Measurements from ENCODE around the gene MYRIP.

MYRIP gene

DNA sequence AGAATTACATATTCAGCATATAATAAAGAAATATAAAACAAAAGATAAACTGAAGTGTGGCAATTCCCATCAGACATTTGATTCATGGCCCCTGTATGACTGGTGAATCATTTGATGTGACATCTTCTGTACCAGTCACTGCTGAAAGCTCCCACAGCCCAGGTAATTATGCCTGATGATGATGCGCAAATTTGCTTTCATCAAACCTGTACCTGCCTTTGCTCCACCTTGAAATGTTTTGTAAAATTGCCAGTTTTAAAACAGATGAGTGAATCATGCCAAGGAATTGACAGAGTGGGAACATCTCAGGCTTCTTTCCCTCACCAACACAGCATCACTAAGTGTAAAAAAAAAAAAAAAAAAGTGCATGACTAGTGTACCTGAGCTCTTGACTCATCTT is 433.6 kb downstream of the MYRIP start:
- DNase-seq = no peak

DNA sequence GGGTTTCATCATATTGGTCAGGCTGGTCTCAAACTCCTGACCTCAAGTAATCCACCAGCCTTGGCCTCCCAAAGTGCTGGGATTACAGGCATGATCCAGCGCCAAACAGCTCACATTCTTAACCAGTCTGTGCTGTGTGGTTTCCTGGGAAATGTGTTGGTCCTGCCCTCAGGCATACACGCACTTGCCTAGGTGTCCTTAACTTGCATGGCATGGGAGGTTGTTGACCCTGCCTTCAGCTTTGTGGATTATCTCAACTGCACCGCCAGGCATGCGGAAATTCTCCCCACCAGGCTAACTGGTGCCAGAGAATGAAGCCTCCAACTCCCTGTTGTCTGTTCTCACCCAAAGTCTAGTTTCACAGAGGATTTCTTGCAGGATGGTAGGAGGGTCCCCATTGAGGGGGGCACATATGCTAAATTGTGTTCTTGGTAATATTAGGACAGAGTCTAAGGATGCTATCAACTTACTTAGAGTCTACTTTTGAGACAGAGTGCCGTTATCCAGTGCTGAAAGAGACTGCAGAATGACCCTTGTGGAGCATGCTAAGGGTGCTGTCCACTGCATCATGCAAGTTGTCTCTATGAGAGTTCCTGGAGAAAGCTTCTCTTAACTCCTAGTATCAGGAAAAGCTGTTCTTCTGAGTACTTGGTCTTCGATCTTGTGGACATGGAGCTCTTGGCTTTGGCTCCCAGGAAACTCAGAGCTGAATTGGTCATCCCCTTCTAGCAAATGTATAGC is 438.5 kb downstream of the MYRIP start:
- no peak for DNase-seq

DNA sequence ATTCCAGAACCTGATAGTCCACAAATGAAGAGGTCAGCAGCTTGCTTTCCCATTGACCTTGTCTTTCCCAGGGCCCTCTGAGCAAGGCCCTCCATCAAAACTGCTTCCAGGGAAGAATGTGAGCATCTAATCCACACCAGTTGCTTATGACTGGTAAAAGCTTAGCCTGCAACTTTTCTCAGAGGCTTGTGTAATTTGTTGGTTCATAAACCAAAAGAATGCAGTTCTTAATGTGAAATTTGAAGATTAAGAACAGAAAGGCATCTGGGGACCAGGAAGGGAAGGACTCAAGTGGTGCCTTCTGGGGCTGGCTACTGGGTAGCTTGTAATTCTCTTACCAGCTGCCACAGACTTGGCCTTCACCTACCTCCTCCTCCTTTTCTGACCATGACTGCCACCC is 439.2 kb downstream of the MYRIP start:
- DNase-seq = no peak

DNA sequence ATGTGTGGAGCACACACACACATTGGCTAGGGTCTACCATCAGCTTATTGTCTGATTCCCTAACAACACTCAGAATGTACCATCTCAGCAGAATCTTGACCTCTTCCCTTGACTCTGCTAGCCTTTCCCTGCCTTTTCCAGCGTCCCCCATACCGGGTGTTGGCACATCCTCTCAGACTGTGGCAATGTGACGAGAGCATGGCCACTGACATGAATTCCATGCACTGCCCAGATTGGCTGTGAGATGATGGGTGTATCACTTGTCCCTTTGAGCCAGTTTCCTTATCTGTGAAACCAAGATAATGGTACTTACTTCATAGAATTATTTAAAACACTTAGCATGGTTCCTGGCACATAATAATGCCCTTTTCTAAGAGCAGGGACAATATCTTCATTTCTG is 439.8 kb downstream of the MYRIP start:
- no peak for DNase-seq

DNA sequence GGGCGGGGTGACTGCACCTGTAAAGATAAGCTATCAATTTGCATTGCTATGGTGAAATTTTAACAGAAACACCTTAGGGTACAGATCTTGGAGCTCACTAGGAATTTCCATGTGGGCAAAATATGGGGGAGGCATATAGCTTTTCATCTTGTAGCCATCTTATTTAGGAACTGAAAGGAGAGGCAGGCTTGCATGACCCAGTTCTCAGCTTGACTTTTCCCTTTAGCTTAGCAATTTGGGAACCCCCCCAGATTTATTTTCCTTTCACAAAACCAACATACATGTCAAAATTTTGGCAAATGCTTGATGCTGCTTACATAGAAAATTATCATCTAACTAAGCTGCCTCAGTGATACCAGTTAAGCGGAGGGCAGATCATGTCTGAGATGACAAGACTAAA is 445.1 kb downstream of the MYRIP start:
- DNase-seq = no peak

DNA sequence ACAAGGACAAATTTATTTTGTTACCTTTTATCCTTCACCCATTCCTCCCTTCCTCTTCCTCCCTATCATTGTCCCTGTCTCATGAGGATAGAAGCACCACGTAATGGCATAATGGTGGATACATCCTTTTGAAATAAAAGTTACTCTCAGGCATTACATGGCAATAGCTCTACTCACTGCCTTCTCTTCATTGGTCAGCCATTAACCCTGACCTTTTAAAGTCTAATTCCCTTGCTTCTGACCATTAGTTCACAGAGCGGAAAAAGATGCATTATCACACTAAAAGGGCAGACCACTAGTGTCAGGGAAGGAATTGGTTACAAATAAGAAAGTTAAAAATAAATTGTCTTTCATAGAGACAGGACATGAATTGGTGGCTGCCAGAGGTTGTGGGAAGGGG is 445.5 kb downstream of the MYRIP start:
- peak; percentile 65 for DNase-seq

DNA sequence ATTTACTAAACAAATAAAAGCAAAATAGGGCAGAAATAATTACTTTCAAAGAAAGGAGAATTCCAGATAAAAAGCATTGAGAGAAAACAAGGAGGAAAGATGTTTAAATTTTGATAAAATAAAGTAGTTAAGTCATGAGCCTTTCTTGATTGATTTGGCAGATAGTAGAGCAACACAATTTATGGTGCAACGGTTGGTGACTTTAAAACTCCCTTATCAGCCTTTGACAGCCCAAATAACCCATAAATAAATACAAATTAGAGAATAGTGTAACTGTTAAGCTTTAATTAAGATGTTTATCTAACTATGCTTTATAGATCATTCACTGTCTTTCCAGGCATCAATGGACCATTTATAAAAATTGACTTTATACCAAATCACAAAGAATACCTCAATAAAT is 446.1 kb downstream of the MYRIP start:
- DNase-seq = peak; percentile 42

DNA sequence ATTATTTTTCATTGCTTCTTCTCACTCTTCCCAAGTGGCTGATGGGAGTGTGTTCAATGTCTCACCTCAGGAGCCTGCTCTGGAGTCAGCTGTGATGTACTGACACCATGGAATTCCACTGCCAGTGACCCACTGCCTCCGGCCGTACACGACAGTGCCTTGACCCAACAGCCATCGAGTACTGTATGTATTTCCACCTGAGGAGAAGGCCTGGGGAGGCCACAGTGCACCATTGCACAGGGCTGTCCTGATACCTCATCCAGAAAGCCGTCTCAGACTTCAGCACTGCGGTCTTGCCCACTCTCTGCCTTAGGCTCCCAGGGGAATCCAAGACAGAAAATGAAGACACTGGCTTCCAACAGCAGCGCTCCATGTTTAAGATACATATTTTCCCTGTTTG is 448.7 kb downstream of the MYRIP start:
- DNase-seq = no peak

DNA sequence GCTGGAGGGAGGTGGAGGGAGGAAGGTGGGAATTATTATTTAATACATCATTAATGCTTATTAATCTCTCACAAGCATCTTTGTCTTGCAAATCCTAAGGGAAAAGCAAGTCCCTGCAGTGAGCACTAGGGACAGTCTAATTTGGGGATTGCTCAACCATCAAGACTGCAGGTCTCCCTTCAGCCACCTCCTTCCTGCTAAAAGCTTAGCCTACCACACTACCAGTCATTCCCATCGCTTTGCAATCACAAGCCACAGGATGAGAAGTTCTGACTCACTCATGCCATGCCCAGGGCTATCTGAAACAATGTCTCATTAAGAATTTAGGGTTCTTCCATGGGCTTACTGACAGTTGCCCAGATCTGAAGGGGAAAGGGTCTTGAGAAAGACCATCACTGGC is 449.1 kb downstream of the MYRIP start:
- peak; percentile 23 for DNase-seq

DNA sequence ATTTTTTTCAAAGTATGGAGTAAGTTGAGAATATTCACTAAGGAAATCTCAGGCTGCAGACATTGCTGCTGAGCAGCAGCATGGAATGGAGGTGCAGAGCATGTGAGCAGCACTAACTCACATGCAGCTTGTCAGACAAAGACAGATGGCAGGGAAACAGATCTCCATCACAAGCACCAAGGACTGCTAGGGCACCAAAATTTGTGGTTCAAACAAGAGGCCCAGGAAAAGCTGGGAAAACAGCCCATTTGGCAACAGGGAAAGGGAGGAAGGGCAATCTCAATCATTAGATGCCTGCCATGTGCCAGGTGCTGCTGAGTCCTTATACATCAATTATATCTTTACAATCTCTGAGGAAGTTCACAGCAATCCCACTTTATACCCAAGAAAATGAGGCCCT is 452.9 kb downstream of the MYRIP start:
- no peak for DNase-seq

DNA sequence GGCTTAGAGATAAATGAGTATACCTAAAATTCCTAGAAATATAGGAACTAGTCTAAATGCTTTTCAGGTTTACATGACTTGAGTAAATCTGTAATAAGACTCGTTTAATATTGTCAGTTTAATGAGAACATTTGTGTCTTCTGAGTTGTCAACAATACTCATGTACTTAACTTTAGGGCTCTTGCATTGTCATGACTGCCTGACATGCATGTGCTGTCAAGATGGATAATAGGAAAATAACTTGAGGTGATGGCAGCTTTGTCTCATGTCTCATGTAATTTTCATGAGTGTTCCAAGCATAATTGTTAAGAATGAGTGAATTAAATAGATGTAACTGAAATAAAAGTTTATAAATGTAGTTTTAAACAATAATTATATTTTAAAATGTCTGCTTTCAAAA is 455.0 kb downstream of the MYRIP start:
- no peak for DNase-seq

DNA sequence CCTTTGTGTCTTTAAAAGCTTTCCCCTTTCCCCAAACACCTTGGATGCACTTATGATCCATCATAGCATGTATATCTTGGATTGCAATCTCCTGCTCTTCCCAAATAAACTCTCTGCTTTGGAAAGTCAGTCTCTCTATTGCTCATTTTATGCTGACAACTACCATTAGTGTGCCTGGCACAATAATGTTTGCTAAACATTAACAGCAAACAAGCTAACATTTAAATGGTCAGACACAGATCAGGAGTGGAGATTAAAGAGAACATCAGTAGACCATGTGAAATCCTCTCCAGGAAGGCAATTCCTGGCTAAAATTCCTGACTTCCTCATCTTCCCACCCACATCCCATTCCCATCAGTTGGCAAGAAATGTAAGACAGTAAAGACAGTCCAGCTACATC is 455.8 kb downstream of the MYRIP start:
- peak; percentile 78 for DNase-seq

DNA sequence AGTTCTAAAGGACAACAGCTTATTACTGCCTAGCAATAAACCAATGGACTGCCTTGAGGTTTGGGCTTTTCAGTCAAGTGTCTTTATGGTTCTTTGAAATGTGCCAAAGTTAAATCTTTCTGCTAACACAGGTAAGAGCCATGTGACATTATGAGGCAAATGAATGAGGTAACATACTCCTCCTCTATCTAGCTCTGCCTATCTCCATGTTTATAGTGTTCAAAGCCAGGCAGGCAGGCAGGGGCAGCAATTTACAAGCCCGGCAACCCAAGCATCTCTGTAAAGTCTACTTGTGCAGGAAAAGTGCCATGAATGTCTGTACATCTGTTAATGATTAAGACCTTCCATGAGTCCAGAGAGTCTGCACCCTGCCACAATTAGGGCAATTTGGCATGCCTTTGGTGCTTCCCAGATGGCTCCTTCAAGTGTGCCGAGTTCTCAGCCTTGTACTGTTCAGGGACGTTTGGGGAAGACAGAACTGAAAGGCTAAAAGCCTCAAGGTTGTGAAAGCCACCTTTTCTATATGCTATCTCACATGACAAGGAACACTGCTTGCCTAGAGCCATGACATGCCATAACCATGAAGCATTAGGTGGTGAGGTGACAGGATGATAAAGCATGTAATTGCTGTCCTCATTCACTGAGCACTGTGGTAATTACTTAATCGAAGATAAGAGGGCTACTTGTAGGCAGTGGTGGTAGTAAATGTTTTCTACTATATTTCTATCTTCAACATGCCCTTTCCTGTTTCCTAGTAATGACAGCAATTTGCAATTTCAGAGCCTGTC is 458.7 kb downstream of the MYRIP start:
- DNase-seq = no peak

DNA sequence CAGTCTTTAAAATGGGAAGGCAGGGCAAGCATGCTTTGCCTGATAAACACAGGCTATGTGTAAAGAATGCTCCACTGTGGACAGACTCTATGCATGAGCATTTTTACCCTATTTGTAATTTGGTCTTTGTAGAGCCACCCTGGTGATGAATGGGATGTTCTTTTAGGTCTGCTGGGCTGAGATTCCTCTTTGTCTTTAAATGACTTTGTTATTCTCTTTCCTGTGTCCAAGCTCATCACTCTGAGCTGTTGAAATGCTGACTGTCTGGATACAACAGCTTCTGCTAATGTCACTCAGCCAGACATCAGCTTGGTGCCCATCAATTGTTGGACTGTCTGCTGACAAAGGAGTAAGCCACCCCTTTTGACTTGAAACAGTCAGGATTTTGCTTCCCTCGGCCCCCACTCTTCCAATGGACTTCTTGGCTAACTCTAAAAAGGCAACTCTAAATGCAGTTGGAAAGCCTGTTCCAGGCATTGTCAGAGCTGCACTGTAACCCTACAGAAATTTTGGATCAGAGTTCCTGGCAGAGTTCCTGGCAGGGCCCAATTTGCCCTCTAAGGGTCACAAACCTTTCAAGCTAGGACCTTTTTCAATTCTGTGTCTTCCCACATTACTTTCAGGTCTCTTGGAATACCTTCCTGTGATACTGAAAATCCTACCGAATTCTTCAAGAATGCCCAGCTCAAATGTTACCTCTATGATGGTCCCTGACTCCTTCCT is 459.6 kb downstream of the MYRIP start:
- no peak for DNase-seq

DNA sequence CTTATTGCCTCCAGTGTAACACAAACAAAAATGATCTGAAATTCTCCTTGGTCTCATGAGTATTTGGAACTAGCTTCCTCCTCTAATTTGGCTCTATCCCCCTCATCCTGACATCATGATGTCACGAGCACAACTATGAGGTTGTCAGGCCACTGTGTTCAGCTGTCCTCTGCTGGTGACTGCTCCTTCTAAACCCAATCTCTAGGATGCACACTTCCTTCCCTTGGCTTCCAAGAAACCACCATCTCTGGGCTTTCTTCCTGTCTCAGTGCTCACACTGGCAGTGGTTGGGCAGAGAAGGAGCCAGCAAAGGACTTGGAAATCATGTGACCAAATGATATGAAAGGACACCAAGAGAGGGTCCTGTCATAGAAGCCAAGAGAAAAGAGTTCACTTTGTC is 469.4 kb downstream of the MYRIP start:
- no peak for DNase-seq

DNA sequence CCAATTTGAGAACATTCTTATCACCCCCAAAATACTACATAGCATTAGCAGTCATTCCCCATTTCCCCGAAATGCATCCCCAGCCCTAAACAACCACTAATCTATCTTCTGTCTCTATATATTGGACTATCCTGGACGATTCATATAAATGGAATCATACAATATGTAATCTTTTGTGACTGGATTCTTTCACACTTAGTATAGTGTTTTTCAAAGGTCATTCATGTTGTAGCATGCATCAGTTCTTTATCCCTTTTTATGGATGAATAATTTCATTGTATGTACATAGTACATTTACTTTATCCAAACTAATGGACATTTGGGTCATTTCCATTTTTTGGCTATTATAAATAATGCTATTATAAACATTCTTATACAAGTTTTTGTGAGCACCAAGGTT is 472.6 kb downstream of the MYRIP start:
- no peak for DNase-seq

DNA sequence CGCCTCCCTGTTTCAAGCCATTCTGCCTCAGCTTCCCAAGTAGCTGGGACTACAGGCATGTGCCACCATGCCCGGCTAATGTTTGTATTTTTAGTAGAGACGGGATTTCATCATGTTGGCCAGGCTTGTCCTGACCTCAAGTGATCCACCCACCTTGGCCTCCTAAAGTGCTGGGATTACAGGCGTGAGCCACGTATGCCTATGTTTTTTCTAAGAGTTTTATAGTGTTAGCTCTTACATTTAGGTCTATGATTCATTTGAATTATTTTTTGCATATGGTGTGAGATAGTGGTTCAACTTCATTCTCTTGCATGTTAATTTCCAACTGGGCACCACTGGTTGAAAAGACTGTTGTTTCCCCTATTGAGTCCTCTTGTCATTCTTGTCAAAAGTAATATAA is 473.6 kb downstream of the MYRIP start:
- peak; percentile 30 for DNase-seq

DNA sequence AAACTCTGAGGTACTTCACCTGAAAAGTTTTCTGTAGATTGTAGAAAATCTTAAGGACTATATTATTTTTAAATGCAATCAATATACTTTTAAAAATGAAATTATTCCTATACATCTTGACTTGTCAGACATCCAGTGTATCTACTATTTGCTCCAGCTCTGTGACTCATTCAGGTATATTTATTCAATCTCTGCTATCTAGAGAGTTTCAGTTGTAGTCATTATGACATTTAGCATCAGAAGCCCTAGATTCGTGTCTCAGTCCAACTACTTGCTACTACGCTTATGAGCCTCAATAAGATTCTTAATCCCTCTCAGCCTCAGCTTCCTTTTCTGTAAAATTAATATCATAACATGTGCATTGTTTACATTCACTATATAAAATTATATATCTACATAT is 477.8 kb downstream of the MYRIP start:
- no peak for DNase-seq

DNA sequence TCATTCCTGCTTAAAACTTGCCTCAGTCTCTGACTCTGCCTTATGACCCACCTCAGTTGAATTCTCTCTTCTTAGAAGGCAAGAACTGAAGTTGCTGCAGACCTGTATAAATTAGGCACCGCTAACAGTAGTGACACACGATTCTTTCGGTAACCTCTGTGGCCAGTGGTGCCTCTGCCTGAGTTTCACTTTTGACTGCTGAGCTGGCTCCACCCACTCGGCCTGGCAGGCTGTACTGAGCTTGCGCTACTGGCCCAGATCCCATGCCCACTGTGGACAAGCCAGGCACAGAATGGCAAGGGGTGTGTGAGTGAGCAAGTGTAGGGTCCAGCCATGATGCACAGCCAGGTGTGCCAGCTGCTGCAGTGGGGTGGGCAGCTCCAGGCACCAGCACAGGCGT is 481.0 kb downstream of the MYRIP start:
- DNase-seq = no peak

DNA sequence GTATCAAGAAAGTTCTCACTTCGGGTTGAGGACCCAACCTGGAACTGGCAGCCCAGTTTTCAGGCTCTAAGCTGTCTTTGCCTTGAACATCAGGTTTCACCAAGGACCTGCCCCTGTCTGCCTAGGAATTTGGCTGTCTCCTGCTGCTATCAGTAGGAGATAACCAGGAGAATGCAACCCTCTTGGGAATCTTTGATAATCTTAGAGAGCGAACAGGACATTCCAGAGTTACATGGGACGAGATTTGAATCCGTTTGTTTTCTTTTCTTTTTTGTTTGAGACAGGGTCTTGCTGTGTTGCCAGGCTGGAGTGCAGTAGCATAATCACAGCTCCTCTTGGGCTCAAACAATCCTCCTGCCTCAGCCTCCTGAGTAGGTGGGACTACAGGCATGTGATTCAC is 482.1 kb downstream of the MYRIP start:
- no peak for DNase-seq

DNA sequence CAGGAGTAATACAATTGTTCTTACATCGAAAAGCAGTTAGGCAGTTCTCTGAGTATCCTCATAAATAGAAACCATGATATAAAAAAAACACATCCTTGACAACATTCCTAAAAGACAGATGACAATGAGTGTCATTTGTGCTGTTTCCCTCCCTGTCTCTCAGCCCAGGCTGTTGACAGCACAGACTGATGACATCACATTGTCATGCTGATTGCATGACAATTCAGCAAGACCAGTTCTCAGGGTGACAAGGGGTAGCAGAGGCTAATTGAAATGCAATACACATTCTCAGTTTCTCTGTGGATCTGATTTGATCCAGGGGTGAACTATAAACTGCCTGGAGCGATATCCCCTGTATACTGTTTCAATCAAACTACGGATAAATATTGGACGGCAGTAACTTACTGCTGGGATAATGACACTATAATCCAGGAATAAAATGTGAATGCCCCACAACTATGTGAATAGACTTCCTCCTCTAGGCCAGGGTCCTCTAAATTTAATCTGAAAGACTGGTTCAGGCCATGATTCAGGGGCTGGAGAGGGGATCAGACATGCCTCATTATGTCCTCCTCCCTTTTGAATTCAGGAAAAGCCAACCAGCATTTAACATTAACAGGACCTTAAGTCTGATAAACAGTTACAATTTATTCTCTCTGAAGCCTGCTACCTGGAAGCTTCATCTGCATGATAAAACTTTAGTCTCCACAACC is 483.4 kb downstream of the MYRIP start:
- no peak for DNase-seq

DNA sequence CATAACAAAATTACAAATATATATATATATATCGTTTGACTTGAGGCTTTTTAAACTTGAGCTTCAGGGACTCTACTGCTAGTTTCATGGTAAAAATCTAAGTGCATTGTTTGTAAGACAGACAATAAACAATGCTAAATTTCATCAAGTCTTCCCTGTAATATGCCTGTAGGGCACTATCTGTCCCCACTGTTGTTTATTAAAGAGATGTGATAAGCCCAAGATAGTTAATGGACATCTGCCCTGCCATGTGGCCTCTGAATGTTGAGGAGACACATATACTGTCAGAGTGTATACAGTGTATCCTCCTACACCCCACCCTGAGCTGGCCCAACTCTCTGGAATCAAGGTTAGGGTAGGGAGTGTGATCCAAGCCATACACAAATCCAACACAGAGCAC is 485.0 kb downstream of the MYRIP start:
- no peak for DNase-seq

DNA sequence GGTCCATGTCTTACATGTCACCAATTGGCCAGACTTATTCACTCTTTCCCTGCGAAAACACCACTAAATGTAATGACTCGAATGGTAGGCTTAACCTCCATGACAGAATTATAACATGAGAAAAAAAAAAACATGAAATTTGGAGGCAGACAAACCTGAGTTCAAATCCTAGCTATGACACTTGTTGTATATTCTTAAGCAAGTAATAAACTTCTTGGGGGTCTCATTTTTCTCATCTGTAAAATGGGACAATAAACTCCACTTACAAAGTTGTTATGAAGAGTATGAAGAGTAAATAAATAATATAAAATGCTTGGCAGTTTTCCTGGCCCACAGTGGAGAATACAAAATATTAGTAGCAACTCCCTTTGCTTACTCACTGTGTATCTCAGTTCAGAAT is 488.7 kb downstream of the MYRIP start:
- no peak for DNase-seq
